Testis (tissue), 3 donors: Measurements from ENCODE around the gene RYR3. TPM values are rescaled to one million over a fixed set of nuclear protein-coding genes. Genes with fewer than 3 reads are reported as not detected.

Source experiments
- DNase-seq: peaks from one replicate; pipeline ENCODE4 v3.0.0-alpha.2; 2019
- H3K27ac ChIP-seq, 2 donors: fragments of 200-600 bp; sonication (generic); one replicate each; pipeline ENCODE4 v1.5.1; 2019
- H3K27me3 ChIP-seq: fragments of 200-600 bp; sonication (generic); one replicate; pipeline ENCODE4 v1.5.1; 2019
- H3K36me3 ChIP-seq: fragments of 200-600 bp; sonication (generic); one replicate; pipeline ENCODE4 v1.5.1; 2017; ENCODE audit warnings: low read depth; ENCODE audit errors: missing control alignments
- H3K4me1 ChIP-seq: fragments of 200-600 bp; sonication (generic); one replicate; pipeline ENCODE4 v1.5.1; 2019
- H3K4me3 ChIP-seq, 2 donors: fragments of 200-600 bp; sonication (generic); one replicate each; pipeline ENCODE4 v1.5.1; 2017 to 2019
- H3K9me3 ChIP-seq: fragments of 200-600 bp; sonication (generic); one replicate; pipeline ENCODE4 v1.5.1; 2017
- CTCF ChIP-seq, 3 experiments: fragments of 450-650 bp in 2 of 3; fragments of 200-600 bp in 1 of 3; sonication (generic) in 1 of 3; IDR thresholded peaks; one replicate each; pipeline ENCODE4 v1.5.1; 2016 to 2019; ENCODE audit warnings: antibody characterized with exemption in 3 of 3, mild to moderate bottlenecking in 2 of 3, moderate library complexity in 1 of 3
- POLR2A ChIP-seq: fragments of 450-650 bp; IDR thresholded peaks from one replicate; pipeline ENCODE4 v1.6.1; 2017; ENCODE audit warnings: antibody characterized with exemption, mild to moderate bottlenecking, moderate library complexity
- WGBS, 2 donors: methylation state at CpG; one replicate each; pipeline ENCODE4 v1.1.5; 2018; 5-methylcytosine and 5-hydroxymethylcytosine counted together
- intact Hi-C: fragments of 100-400 bp; cut with DNase I; formaldehyde crosslinking; loops from one replicate; pipeline ENCODE4 v1.15.1; 2023; ENCODE audit warnings: low total_unique reads
- polyA plus RNA-seq: library from polyadenylated mRNA; stranded (reverse); fragments of 350-450 nt; fragmentation: Illumina TruSeq; extraction: RNeasy Lipid Tissue Mini Kit (QIAGEN cat#74804); gene quantifications from one replicate; pipeline ENCODE4 v1.2.3, GENCODE V29; 2014; ENCODE audit warnings: low read depth, low replicate concordance; ENCODE audit not compliant: insufficient read depth
- total RNA-seq, 2 donors: library from RNA; depleted of rRNA; stranded (reverse); fragments of >200 nt; gene quantifications; one replicate each; pipeline ENCODE4 v1.2.3, GENCODE V29; 2016

The RYR3 gene
- total and polyA plus RNA-seq, 3 donors from 2014 or later: 4.3 to 7.6 (median 4.4) TPM

- no peaks in the 10 kb centered on the region for H3K9me3 ChIP-seq
- H3K27me3 ChIP-seq: no peaks in the 10 kb centered on the region
- H3K36me3 ChIP-seq: no peaks in the 10 kb centered on the region
- no peak for DNase-seq
- intact Hi-C loops: no loop called here
- H3K4me3 ChIP-seq: no peak overlapping the region
- H3K4me1 ChIP-seq: no peaks in the 10 kb centered on the region
- WGBS, 2 donors: 92 to 96% methylated on average over 3 of the region's 3 CpGs
- H3K27ac ChIP-seq: no peak overlapping the region
- no peak for TF ChIP-seq CTCF (IDR thresholded peaks at IDR 0.05)
- TF ChIP-seq POLR2A: no peak
Measured at GRCh38 chr15:33840615-33841014, 529.8 kb downstream of the RYR3 start.

- no peaks in the 10 kb centered on the region for H3K27me3 ChIP-seq
- no peak overlapping the region for H3K27ac ChIP-seq
- TF ChIP-seq CTCF (IDR thresholded peaks at IDR 0.05) (no peak), POLR2A (no peak)
- no peaks in the 10 kb centered on the region for H3K4me1 ChIP-seq
- H3K9me3 ChIP-seq: no peaks in the 10 kb centered on the region
- H3K36me3 ChIP-seq: no peaks in the 10 kb centered on the region
- no peak overlapping the region for H3K4me3 ChIP-seq
- whole genome bisulfite sequencing, 2 donors: 88 to 95% methylated on average over 4 of the region's 4 CpGs
- intact Hi-C loops: no loop called here
- DNase-seq: no peak
Measured at GRCh38 chr15:33844186-33844585, 533.4 kb downstream of the RYR3 start.

DNA sequence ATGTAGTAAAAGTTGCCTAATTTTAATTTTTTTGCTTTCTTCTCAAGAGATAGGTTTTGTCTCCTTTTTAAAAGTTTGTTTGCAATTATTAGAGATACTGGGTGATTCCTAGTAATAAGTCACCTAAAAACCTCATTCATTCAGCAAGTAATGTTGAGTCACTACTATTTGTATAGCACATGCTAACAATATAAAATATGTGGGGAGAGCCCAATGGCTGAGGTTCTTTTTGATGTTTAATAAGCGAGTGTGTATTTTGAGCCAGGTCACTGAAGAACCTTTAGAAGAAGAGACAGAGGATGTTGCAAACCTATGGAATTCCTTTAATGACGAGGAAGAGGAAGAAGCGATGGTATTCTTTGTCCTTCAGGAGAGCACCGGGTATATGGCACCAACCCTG is 533.8 kb downstream of the RYR3 start:
- 91 to 96% methylated on average over 4 of the region's 4 CpGs for WGBS, 2 donors

DNA sequence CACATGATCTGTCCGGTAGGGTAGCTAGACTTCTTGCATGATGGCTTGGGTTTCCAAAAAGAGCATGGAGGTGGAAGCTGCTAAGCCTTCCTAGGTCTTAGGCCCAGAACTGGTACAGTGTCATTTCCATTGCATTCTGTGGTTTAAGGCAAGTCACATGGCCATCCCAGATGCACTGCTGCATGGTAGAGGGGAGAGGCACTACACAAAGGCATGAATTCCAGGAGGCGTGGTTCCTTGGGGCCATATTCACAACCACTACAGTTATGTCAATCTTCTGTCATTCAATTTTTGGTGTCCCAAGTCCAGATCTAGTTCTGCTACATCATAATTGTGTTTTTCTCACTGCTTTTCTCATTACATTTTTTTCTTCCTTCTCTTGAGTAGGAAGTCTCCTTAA is 535.4 kb downstream of the RYR3 start:
- WGBS, 2 donors: 88 to 97% methylated on average over 1 to 2 of the region's 2 CpGs
- no peaks in the 10 kb centered on the region for H3K36me3 ChIP-seq
- H3K4me3 ChIP-seq: no peak overlapping the region
- no peak overlapping the region for H3K27ac ChIP-seq
- no peak for TF ChIP-seq POLR2A
- TF ChIP-seq CTCF (IDR thresholded peaks at IDR 0.05): no peak
- no peaks in the 10 kb centered on the region for H3K27me3 ChIP-seq
- intact Hi-C loops: no loop called here
- no peaks in the 10 kb centered on the region for H3K4me1 ChIP-seq
- H3K9me3 ChIP-seq: no peaks in the 10 kb centered on the region
- no peak for DNase-seq

More for the DNA sequence above, 533.8 kb downstream of the RYR3 start:
- no peaks in the 10 kb centered on the region for H3K36me3 ChIP-seq
- intact Hi-C loops: no loop called here
- H3K27ac ChIP-seq: no peak overlapping the region
- no peak overlapping the region for H3K4me3 ChIP-seq
- H3K27me3 ChIP-seq: no peaks in the 10 kb centered on the region
- TF ChIP-seq POLR2A: no peak
- TF ChIP-seq CTCF (IDR thresholded peaks at IDR 0.05): no peak
- no peak for DNase-seq
- H3K4me1 ChIP-seq: no peaks in the 10 kb centered on the region
- no peaks in the 10 kb centered on the region for H3K9me3 ChIP-seq

- 67 to 75% methylated on average over 6 of the region's 6 CpGs for WGBS, 2 donors
- Histone ChIP-seq H3K27me3 (no peaks in the 10 kb centered on the region), H3K4me3 (no peak overlapping the region), H3K9me3 (no peaks in the 10 kb centered on the region), H3K27ac (no peak overlapping the region), H3K36me3 (no peaks in the 10 kb centered on the region), H3K4me1 (no peaks in the 10 kb centered on the region)
- TF ChIP-seq CTCF (IDR thresholded peaks at IDR 0.05) (no peak), POLR2A (no peak)
- DNase-seq: no peak
- intact Hi-C loops: no loop called here
Measured at GRCh38 chr15:33846862-33847261, 536.1 kb downstream of the RYR3 start.
